NCI-H1048 (cell line): ENCODE measurements around the gene CHST11.

Experiments
- DNase-seq: peaks from one replicate; lab custom pipeline; 2025; lab: John Stamatoyannopoulos, UW

The CHST11 gene

DNA sequence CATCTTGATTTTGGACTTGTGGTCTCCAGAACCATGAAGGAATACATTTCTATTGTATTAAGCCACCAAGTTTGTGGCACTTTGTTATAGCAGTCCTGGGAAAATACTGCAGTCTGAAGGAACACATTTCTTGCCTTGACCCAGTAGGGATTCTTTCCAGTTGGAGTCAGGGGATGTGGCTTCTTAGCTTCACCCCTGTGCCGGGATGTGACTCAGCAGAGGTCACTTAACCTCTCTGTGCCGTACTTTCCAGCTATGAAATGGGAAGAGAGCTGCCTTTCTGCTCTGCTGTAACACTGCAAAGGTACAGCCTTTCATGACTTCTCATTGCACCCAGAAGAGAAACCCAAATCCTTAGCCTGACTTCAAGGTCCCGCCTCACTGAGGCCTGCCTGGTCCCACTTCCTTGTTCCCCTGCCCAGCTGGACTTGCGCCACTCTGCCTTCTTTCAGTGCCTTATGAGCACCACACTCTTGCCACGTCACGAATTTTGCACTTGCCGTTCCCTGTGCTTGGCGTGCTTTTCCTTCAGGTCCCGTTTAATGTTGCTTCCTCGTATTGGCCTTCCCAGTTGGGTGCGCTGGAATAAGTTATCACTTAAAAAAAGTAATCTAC is 24.2 kb downstream of the CHST11 start:
- no peak for DNase-seq

- no peak for DNase-seq
Observed at GRCh38 chr12:104482113-104482512, 25.4 kb downstream of the CHST11 start.

GRCh38 chr12:104482748-104483147 is 26.0 kb downstream of the CHST11 start:
- DNase-seq: no peak

GRCh38 chr12:104484079-104484478 is 27.3 kb downstream of the CHST11 start:
- no peak for DNase-seq

DNA sequence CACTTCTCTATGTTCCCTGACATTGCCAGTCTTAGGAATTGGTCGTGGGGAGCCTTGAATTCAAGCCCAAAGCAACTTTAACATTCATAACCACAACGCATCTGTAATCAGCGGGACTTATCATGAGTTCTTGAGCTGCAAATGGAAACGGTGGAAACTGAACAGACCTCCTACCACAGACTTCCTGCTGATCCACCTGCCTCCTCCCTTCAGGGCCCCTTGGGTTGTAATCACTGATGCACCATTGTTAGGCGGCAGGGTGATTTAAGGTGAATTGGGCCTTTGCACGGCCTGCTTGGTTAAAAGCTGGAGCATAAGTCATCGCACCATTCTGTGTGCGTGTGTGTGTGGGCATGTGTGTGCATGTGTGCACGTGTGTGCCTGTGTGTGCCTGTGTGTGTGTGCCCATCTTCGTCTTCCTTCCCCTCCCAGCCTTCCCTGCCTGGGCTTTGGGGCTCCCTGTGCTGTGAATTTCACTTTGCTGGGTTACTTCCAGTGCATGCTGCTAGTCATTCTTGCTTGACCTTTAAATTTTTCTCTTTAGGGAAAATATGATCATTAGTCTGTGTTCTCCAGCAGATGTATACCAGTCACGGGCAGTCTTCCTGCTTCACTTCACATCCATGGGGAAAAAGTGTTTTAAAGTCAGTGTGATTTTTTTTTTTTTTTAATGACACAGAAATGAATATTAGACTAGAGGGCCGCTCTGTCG is 29.1 kb downstream of the CHST11 start:
- DNase-seq: no peak

GRCh38 chr12:104486363-104486750 is 29.6 kb downstream of the CHST11 start:
- DNase-seq: no peak

DNA sequence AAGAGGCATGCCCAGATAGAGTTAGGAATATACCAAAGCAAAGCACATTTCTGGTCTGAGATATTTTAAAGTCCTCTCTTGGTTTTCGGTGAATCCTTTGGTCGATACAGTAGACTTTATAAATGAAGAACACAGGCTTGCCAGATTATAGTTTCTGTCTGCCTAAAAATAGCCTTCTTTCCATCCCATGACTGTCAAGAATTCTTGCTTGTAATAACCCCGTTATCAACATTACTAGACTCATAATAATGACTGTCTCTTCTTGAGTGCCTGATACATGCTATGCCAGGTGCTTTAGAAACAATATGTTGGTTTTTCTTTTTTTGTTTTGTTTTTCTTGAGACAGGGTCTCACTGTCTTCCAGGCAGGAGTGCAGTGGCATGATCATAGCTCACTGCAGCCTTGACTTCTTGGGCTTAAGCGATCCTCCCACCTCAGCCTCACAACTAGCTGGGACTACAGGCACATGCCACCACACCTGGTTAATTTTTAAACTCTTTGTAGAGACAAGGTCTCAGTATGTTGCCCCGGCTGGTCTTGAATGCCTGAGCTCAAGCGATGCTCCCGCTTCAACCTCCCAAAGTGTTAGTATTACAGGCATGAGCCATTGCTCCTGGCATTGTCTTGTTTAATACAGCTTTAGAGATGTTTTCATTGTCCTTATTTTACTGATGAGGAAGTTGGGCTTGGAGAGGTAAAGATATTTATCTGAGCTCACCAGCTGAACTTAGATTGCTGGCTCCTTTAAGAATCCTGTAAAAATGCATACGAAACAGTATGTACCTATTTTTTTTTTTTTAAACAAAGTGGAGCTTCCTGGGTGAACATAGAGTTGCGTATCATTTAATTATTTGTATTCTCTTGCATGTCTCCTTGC is 30.4 kb downstream of the CHST11 start:
- DNase-seq: no peak

- DNase-seq: no peak
Observed at GRCh38 chr12:104488374-104488773, 31.6 kb downstream of the CHST11 start.

- DNase-seq: no peak
Observed at GRCh38 chr12:104490186-104490585, 33.4 kb downstream of the CHST11 start.

DNA sequence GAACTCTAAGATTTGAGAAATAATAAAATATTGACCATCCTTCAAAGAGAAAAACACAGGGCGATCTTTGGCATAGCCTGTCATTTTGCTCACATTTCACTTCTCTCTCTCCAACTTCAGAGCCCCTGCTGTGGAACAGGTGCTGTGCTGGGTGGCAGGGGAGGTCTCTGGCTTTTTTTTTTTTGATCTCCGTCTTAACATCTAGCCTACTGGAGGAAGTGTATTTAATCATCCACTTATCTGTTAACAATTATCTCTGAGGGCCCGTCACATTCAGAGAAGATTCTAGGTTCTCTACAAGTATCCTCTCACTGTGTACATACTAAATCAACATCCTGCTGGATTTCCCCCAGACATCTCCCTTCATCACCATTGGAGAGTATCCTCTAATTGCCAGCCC is 34.1 kb downstream of the CHST11 start:
- DNase-seq: no peak

GRCh38 chr12:104493496-104493895 is 36.7 kb downstream of the CHST11 start:
- DNase-seq: no peak

- DNase-seq: no peak
Observed at GRCh38 chr12:104494137-104494792, 37.5 kb downstream of the CHST11 start.

- DNase-seq: no peak
Observed at GRCh38 chr12:104494793-104495158, 38.0 kb downstream of the CHST11 start.

DNA sequence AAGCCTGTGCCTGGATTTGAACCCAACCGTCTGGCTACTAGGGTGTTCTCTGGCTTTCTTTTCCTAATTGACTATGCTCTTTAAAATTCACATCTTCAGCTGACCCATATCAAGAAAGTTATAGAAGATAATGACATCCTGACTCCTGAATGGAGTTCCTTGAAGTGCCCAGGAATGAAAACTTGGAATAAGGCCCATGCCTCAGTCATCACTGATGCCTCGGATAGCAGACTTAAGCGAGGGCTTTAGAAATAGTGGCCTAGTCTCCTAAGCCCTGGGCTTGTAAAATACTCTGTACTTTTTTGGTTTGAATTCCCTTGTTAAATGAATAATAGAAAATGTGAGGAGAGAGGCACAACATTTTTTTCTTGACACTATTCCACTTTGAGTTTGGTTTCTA is 39.0 kb downstream of the CHST11 start:
- DNase-seq: no peak

GRCh38 chr12:104496336-104496735 is 39.6 kb downstream of the CHST11 start:
- DNase-seq: no peak

GRCh38 chr12:104498211-104498801 is 41.6 kb downstream of the CHST11 start:
- no peak for DNase-seq

- DNase-seq: no peak
Observed at GRCh38 chr12:104499668-104500332, 43.1 kb downstream of the CHST11 start.

DNA sequence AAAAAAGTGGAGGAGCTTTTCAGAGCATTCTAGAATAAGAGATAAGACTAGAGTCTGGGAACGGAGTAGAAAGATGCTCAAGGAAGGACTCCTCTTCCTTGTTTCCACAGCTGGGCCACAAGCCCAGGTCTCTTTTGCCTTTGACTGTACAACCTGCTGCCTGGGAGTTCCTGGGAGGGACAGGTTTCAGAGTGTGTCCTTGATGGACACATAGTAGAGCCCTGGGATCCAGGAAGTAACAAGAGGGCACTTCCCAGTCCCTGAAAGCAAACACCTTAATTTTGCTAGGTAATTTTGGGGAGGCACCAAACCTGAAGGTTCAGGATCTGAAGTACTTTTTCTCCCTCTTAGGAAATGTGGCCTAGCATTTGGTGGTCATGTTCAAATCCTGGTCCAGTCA is 44.4 kb downstream of the CHST11 start:
- DNase-seq: no peak

- no peak for DNase-seq
Observed at GRCh38 chr12:104501660-104502059, 44.9 kb downstream of the CHST11 start.

DNA sequence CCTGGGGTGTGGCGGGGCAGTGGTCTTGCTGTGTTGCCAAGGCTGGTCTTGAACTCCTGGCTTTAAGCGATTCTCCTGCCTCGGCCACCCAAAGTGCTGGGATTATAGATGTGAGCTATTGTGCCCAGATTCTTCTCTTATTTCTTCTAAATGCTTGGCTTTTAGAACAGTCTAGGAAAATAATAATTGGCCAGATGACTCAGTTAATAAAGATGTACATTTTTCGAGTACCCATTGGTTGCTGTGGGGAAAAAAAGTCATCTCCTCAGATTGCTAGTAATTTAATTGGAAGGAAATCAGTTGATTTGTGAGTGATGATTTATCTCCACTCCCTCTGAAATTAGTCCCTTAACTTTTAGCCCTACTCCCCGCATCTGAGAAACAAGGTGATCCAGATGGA is 45.5 kb downstream of the CHST11 start:
- DNase-seq: no peak

DNA sequence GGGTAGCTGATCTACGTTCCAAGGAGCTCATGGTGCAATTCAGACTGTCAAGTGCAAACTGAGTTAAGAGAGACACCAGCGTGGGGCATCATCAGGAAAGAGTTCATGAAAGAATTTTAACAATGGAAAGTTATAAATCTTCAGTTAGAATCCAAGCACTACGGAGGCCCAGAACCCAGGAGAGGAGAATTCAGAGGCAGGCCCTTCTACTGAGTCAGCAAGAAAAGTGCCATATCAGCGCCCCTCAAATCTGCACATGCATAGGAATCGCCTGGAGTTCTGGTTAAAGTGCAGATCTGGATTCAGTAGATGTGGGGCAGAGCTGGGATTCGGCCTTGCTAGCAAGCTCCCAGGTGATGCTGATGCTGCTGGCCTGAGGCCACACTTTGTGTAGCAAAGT is 45.9 kb downstream of the CHST11 start:
- DNase-seq: no peak

GRCh38 chr12:104503191-104503590 is 46.4 kb downstream of the CHST11 start:
- DNase-seq: no peak
